Astrocyte of the cerebellum (primary cell): ENCODE measurements around the gene SPG7.

Experiments
- DNase-seq: peaks from one replicate; pipeline ENCODE4 v3.0.0-alpha.2; 2011; ENCODE audit warnings: low read depth
- H3K4me3 ChIP-seq: 2 replicates; pipeline ENCODE4 v1.5.1; 2011; ENCODE audit warnings: mild to moderate bottlenecking, low read depth, low read length, moderate library complexity
- CTCF ChIP-seq: IDR thresholded peaks from 2 replicates; pipeline ENCODE4 v1.5.1; 2012; ENCODE audit warnings: low read length, low read depth, moderate library complexity, mild to moderate bottlenecking; ENCODE audit errors: missing control alignments
- in situ Hi-C: cut with HindIII; loops from 2 replicates; pipeline ENCODE4 v1.10.0; 2017; ENCODE audit warnings: low sequenced_read_pairs

SPG7 gene

GRCh38 chr16:89476811-89477261, 31.4 kb upstream of the SPG7 start:
- no peak for TF ChIP-seq CTCF
- in situ Hi-C loops, result no loop called here
- DNase-seq, result no peak
- H3K4me3 ChIP-seq, result no peak overlapping the region

- no peak for DNase-seq
These were observed 29.5 kb upstream of the SPG7 start for GRCh38 chr16:89478576-89479221.

GRCh38 chr16:89481356-89481955, 26.7 kb upstream of the SPG7 start:
- in situ Hi-C loops, result no loop called here
- no peak for DNase-seq
- no peak overlapping the region for H3K4me3 ChIP-seq
- no peak for TF ChIP-seq CTCF

More at GRCh38 chr16:89478576-89479221, 29.5 kb upstream of the SPG7 start:
- TF ChIP-seq CTCF, result no peak
- in situ Hi-C loops, result no loop called here
- no peak overlapping the region for H3K4me3 ChIP-seq

- TF ChIP-seq CTCF, result no peak
- H3K4me3 ChIP-seq, result no peak overlapping the region
- no peak for DNase-seq
- in situ Hi-C loops, result no loop called here
These were observed 25.9 kb upstream of the SPG7 start for GRCh38 chr16:89482150-89482816.

GRCh38 chr16:89482817-89483205, 25.4 kb upstream of the SPG7 start:
- TF ChIP-seq CTCF, result no peak
- in situ Hi-C loops, result no loop called here
- no peak for DNase-seq

GRCh38 chr16:89484041-89484501, 24.1 kb upstream of the SPG7 start:
- DNase-seq, result no peak
- no peak for TF ChIP-seq CTCF
- in situ Hi-C loops, result no loop called here
- no peak overlapping the region for H3K4me3 ChIP-seq

More at GRCh38 chr16:89482817-89483205, 25.4 kb upstream of the SPG7 start:
- H3K4me3 ChIP-seq, result no peak overlapping the region
